IPS-11a (cell line): ENCODE measurements around the gene HTR3B.
"Not testable (repeated sequence)": the region's sequence is repeated elsewhere in the genome, so short reads cannot be mapped to it uniquely, and the experiment has no call there.

Source experiments
- H3K4me3 ChIP-seq: one replicate; pipeline ENCODE4 v1.5.1; 2013; ENCODE audit warnings: low read depth, low read length, control low read depth

HTR3B gene, protein sequence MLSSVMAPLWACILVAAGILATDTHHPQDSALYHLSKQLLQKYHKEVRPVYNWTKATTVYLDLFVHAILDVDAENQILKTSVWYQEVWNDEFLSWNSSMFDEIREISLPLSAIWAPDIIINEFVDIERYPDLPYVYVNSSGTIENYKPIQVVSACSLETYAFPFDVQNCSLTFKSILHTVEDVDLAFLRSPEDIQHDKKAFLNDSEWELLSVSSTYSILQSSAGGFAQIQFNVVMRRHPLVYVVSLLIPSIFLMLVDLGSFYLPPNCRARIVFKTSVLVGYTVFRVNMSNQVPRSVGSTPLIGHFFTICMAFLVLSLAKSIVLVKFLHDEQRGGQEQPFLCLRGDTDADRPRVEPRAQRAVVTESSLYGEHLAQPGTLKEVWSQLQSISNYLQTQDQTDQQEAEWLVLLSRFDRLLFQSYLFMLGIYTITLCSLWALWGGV

DNA sequence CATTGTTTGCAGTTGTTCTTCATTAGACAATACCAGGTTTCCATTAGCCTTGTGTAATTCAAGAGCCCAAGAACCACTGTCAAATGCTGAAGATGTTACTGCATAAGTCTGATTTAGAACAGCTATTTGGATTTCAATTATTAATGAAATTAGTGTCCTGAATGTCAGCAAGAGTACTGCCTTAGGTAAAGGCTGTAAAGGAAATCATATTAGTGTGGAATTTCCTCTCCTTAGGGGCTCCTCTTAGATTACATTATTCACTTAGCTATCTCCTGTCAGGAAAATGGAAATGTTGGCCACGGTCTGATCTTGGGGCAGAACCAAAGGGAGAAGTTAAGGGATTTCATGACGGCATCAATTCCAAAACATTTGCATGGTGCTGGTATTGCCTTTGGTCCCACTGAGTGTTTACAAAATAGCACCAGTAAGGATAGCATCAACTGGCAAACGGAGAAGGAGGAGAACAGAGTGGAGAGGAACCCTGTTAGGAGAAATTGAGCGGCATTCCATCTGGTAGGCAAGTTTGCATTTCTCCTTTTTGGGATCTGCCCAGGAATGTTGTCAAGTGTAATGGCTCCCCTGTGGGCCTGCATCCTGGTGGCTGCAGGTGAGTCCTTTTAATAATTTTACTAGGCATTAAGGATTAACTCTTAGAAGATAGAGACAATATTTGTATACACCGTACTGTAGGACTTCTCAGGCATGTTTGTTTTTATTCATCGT lies at the start of gene HTR3B:
HTR3B (plus strand) TSS at position 418 of the 723 bp plus-strand sequence; CDS start at position 556, 138 bp downstream.
- no peak within 1 kb of the TSS for H3K4me3 ChIP-seq

DNA sequence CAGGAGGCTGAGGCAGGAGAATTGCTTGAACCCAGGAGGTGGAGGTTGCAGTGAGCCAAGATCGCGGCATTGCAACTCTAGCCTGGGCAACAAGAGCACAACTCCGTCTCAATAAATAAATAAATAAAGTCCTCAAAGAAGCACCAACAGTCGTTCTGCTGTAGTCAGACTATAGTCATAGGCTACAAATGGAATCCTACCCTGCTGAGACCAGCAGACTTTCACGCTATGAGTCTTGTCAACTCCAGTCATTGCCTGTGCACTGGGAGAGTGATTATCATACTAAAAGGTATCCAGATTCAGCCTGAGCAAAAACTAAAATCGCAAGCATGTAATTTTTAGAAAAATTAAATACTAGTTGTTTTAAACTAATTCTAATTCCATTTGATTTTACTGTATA lies 48.8 kb upstream of the HTR3B start:
- no peak overlapping the region for H3K4me3 ChIP-seq

- no peak overlapping the region for H3K4me3 ChIP-seq
These were observed 47.4 kb upstream of the HTR3B start for GRCh38 chr11:113856966-113857759.

- H3K4me3 ChIP-seq = no peak overlapping the region
These were observed 44.9 kb upstream of the HTR3B start for GRCh38 chr11:113859665-113860064.

GRCh38 chr11:113862435-113862834 lies 42.2 kb upstream of the HTR3B start:
- H3K4me3 ChIP-seq = no peak overlapping the region

- no peak overlapping the region for H3K4me3 ChIP-seq
These were observed 40.2 kb upstream of the HTR3B start for GRCh38 chr11:113864410-113864809.

GRCh38 chr11:113865873-113866272 lies 38.7 kb upstream of the HTR3B start:
- no peak overlapping the region for H3K4me3 ChIP-seq

DNA sequence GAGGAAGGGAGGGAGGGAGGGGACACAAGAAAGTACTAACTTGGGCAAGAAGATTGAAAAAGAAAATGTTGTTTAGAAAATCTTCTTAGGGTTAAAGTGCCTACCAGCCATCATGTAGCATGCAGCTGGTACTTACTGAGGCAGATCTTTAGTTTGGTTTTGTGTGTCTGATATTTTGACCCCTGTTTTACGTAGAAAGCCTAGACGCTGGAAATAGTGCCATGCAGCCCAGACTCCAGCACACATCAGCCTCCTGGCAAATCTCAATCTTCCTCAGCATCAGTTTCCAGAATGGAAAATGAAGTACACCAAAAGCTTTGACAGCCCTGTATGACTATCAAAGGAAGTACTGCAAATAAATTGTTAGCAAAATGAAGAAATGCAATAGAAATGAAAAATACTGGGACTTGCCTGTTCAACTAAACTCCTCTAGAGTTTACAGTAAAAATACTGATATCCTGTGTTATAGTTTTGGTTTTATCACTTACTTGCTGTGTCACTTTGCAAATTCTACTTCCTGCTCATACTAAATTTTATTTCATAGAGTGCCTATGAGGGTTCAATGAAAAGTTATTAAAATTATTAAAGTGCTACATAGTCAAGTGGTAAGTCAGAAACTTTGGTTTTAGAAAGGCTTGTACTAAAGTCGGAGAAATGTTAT lies 36.6 kb upstream of the HTR3B start:
- H3K4me3 ChIP-seq = no peak overlapping the region

DNA sequence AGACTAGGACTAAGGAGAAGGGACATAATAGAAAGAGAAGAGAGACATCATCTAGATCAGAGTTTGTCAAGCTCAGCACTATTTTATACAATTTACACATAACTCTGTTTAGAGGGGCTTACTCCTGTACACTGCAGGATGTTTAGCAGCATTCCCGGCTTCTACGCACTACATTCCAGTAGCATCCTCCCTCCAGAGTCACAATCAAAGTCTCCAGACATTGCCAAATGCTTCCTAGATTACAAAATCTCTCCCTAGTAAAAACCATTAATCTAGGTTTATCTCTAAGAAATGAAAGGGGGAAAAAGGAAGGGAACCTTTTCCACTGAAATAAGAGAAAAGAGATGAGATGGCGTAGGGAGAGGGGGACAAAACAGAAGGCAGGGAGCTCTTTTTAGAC lies 33.3 kb upstream of the HTR3B start:
- H3K4me3 ChIP-seq = no peak overlapping the region

- peak overlapping the region; percentile 79 for H3K4me3 ChIP-seq
These were observed 31.4 kb upstream of the HTR3B start for GRCh38 chr11:113873236-113873626.

DNA sequence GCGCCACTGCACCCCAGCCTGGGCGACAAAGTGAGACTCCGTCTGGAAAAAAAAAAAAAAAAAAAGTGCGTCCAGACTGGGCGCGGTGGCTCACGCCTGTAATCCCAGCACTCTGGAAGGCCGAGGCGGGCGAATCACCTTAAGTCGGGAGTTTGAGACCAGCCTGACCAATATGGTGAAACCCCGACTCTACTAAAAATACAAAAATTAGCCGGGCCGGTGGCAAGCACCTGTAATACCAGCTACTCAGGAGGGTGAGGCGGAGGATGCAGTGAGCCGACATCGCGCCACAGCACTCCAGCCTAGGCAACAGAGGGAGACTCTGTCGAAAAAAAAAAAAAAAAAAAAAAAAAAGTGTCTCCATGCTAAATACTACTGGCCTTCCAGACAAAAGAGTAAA lies 30.5 kb upstream of the HTR3B start:
- H3K4me3 ChIP-seq = peak overlapping the region; percentile 79

GRCh38 chr11:113874581-113875233 lies 29.9 kb upstream of the HTR3B start:
- H3K4me3 ChIP-seq = peak overlapping the region; percentile 79

DNA sequence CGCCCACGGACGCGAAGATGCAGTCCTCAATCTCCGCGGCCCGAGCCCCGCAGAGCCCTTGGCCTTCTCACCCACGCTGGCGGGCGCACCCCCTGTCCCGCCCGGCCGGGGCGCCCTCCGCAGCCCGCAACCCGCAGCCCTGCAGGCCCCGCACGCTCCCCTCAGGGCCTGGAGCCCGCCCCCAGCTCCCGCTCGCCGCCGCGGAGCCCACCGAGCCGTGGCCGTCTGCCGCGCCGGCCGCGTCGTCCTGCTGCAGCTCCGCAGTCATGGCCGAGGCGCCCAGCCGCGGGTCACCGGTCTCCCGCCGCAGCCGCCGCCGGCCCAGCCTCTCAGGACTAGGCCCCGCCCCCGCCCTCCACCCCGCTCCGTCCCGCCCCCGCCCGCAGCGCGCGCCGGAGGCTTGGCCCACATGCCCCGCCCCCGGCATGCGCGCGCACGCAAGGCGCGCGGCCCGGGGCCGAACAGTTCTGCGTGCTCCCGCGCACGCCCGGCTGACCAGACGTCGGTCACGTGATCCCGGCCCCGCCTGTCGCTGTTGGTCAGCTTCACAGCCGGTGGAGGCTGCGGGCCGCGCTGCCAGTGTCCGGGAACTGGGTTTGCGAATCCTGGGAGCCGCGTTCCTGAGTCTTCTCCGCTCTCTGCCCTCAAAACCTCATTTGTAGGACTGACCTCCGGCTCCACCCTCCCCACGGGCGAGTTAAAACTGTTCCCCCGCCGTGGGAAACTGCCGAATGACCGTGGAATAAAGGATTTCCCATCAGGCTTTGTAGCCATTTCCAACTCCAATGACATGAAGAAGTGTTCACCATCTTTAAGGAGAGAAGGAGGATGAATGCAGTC lies 29.1 kb upstream of the HTR3B start, which contains the start of gene USP28:
USP28 (minus strand) TSS at position 339 of the 840 bp plus-strand sequence; CDS start at position 268, 71 bp downstream.
- H3K4me3 ChIP-seq = peak within 1 kb of the TSS; percentile 79

GRCh38 chr11:113876074-113876797 lies 28.4 kb upstream of the HTR3B start:
- H3K4me3 ChIP-seq = peak overlapping the region; percentile 53

GRCh38 chr11:113876798-113877669 lies 27.6 kb upstream of the HTR3B start:
- H3K4me3 ChIP-seq = no peak overlapping the region

DNA sequence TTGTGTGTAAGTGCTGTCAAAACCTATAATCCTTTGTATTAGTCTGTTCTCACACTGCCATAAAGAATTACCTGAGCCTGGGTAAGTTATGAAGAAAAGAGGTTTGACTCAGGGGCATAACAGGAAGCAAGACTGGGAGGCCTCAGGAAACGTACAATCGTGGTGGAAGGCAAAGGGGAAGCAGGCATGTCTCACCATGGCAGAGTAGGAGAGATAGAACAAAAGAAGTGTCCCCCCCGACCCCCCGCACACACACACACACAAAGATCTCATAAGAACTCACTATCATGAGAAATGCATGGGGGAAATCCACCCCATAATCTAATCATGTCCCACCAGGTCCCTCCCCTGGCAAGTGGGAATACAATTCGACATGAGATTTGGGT lies 26.9 kb upstream of the HTR3B start:
- H3K4me3 ChIP-seq = no peak overlapping the region

- H3K4me3 ChIP-seq = not testable (repeated sequence)
These were observed 25.1 kb upstream of the HTR3B start for GRCh38 chr11:113879446-113879845.

GRCh38 chr11:113880971-113881370 lies 23.6 kb upstream of the HTR3B start:
- H3K4me3 ChIP-seq = no peak overlapping the region
